DND-41 (cell line): Measurements from ENCODE around the gene MYO16.

Experiments
- CTCF ChIP-seq: IDR thresholded peaks from 2 replicates; pipeline ENCODE4 v1.5.1; 2012; ENCODE audit warnings: borderline replicate concordance, low read length, moderate library complexity, mild to moderate bottlenecking; ENCODE audit not compliant: poor library complexity, severe bottlenecking; ENCODE audit errors: extremely low read depth
- EZH2 ChIP-seq: IDR thresholded peaks from 3 replicates; pipeline ENCODE4 v1.6.1; 2012; ENCODE audit warnings: borderline replicate concordance, low read depth, mild to moderate bottlenecking, moderate library complexity, low read length, inconsistent platforms; ENCODE audit not compliant: severe bottlenecking

DNA sequence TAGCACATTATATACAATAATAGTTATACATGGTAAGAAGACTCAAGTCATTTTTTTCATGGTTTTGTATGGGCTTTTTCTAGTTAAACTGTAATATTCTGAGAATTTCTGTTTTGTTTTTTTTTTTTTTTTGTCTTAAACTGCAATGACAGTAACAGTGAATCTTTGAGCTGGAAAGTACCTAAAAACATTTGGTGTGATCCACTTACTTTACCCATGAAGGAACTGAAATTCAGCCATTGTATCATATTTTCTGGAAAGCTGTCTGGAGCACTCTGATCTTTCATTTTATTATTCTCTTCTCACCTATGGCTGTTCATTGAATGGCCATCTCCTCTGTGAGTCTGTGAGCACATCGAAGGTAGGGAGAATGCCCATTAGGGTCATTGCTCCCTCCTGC is 37.8 kb downstream of the MYO16 start:
- TF ChIP-seq CTCF (no peak), EZH2 (no peak)
